GM04503 (cell line): ENCODE data around the gene DPYSL5.
A peak's percentile ranks its signal among the peaks of the same experiment; 100 is the strongest.
"Not testable (repeated sequence)": the region's sequence is repeated elsewhere in the genome, so short reads cannot be mapped to it uniquely, and the experiment has no call there.

Source experiments
- DNase-seq: peaks from one replicate; pipeline ENCODE4 v3.0.0-alpha.2; 2012; ENCODE audit warnings: low read depth

The DPYSL5 gene

DNA sequence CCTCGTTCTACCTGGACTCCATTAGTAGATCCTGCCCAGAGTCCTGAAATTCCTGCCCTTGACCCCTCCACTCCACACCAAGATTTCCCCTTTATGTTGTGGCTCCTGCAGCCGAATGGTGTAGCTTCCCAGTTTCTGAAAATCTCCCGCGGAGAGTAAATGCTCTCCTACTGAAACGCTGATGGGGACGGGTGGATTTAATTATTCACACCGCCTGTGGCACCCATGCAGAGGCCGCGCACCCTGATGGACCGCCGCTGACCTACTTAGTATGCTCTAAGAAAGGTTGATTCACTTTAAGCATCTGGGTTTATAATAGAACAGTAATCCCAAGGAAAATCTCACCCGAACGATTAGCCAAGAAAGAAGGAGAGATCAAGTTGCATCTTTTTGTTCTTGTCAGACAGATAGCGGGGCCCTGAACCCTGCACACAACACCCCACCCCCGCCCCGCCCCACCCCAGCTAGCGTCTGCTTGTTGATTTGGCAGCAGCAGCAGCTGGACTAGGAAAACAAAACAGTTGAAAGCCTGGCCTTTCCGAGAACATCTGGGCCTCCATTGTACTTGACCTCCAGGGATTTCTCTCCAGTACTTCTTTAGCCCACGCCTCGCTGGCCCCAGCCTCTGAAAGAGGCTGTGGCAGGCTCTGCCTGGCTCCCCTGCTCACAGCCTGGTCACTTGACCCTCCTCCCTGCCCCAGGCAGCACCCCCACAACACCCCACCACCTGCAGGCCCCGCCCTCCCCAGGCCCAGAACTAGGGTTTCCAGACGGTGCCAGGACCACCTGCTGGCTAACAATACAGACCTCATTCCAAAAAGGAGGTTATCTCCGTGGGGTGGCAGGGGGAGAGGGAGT lies 53.6 kb downstream of the DPYSL5 start:
- no peak for DNase-seq

GRCh38 chr2:26903676-26904075 lies 55.7 kb downstream of the DPYSL5 start:
- DNase-seq: no peak

- DNase-seq: no peak
These were observed 56.9 kb downstream of the DPYSL5 start for GRCh38 chr2:26904839-26905238.

DNA sequence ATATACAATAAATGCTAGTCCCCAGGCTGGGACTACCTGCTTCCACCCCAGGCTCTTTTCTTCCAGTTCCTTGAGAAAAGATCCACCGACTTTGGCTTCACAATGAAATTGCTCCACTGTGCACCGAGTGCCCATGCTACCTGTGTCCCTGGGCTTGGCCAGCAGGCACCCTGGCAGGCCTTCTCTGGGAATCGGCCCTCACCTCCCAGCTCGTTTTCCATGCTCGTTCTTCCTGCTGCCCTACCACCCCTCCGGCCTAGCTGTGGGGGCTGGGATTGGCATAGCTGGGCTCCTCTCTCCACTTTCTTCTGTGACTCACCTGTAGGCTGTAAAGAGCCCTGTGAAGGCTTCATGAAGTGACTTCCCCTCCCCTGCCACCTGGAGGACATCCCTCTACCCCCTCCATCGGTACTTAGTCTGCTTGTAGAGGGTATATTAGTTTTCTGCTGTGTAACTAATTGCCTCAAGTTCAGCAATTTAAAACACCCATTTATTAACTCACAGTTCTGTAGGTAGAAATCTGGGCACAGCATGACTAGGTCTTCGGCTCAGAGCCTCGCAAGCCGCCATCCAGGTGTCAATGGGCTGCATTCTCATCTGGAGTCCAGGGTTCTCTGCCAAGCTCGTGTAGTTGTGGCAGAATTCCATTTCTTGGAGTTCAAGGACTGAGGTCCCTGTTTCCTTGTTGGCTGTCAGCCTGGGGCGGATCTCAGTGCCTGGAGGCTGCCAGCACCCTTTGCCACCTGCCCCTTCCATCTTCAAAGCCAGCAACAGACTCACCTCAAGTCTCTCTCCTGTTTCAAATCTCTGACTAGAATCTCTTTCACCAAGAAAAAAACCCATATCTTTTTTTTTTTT lies 57.6 kb downstream of the DPYSL5 start:
- DNase-seq: no peak

- DNase-seq: no peak
These were observed 59.5 kb downstream of the DPYSL5 start for GRCh38 chr2:26907416-26907815.

DNA sequence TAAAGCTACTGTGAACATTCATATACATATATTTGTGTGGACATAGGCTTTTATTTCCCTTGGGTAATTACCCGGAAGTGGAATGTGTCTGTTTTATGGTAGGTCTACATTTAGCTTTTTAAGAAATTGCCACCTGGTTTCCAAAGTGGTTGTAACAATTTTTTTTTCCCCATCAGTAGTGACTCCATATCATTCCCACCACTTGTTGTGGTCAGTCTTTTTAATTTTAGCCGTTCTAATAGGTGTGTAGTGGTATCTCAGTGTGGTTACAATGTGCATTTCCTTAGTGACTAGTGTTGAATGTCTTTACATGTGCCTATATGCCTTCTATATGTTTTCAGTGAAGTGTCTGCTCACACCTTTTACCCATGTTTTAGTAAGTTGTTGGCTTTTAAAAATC lies 62.2 kb downstream of the DPYSL5 start:
- no peak for DNase-seq

DNA sequence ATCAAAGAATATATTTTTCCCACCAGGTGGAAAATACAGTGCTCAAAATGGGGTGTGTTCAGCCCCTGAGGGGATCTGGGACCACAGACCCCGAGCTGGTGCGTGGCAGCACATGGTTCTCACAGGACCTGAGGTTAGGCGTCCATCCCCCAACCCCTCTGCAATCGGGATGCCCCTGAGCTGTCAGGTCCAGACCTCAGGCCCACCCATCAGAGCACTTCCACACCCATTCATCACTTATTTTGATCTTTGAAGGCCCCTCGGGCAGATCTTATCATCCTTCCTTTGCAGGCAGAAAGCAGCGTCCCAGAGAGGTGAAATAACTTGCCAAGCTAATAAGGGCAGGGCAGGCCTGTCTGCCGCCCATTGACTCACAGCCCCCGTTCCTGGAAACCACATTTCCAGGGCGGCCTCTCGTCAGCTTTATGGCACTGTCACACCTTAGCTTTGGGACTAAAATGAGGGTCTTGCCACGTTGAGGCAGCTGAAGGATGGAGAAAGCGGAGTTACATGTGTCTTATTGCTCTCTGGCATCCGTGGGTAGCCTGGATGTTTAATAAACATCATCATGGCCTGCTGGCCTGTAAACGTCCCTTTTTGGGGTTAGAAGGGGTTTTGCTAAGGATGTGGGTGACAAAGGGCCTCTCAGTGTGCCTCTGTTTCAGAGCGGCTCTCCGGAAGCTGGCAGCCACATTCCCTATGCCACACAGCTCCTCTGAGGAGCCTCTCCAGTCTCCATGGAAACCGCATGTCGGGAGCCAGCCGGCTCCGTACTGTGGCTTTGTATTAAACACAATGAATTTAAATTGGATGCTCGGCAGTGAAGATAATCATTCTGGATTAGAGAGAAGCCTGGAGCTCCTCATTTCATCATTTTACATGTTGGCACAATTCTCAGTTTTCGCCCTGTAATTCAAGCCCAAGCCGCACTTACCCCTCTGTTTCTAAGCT lies 64.3 kb downstream of the DPYSL5 start:
- DNase-seq: no peak

DNA sequence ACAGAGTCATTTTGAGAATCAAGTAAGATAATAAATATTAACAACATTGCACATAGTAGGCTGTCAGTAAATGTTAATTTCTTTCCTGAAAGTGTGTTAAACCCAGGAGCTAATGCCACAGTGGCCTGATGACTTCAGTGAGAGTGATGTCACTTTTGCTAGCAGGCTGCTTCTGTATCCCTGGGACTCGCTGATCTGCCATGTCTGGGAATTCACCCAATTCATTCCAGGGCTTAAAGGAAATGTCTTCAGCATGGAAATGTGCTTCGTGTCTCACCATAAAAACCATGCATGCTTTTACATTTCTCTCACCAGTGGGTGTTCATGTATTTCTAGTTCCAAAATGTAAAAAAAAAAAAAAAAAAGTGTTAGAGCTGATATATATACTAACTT lies 65.7 kb downstream of the DPYSL5 start:
- DNase-seq: peak; percentile 44

DNA sequence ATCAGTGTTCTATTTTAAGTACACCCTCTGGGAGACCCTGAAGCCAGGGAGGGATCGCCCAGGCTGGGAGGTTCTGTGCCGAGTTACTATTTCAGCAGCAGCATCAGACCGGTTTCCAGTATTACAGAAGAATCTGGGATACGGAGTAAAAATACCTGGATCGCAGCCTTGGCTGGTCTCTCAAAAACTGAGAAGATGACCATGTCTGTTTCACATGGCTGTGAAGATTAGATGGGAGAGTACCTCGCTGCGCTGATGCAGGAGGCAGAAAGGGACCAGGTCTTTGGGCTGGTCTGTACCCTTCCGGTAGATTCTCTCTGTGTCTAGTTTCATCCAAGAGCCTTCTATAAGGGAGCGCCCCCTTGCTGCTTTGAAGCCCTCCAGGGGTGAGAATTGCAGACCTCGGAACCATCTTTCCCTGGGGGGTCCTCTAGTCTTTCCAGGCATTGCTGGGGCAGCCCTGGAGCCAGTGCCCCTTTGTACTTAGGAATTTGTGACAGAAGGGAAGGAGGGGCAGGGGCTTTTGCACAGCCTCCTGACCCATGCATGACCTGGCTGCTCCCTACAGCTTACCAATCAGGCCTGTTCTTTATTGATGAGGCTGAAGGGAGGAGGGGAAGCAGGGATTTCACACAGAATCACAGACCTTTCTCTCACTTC lies 66.2 kb downstream of the DPYSL5 start:
- no peak for DNase-seq

DNA sequence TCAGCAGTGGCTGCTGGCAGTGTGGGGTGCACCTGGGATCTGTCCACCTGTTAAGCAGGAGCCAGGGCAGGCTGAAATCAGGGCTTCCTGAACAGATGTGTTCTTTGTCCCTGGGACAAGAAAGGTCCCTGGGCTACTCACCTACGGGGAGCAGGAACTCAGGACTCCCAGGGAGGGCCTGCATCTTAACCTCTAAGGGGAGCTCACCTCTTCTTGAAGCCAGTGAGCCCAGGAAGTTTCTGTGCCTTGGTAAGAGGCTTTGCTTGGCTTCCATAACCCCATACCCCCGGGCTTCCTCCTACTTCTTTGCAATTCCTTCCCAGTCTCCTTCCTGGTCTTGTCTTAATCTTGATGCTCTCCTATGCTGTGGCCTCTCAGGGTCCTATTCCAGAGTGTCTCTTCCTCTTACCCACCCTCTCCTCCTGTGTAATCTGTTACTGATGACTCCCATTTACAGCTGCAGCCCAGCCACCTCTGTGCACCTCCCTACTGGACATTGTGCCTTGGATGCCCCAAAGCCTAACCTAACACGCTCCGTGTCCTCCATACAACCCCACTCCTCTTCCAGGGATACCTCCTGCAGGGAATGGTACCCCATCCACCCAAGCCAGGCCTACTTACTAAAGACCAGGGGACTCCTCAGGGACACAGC lies 66.9 kb downstream of the DPYSL5 start:
- DNase-seq: no peak

GRCh38 chr2:26915316-26915715 lies 67.4 kb downstream of the DPYSL5 start:
- no peak for DNase-seq

DNA sequence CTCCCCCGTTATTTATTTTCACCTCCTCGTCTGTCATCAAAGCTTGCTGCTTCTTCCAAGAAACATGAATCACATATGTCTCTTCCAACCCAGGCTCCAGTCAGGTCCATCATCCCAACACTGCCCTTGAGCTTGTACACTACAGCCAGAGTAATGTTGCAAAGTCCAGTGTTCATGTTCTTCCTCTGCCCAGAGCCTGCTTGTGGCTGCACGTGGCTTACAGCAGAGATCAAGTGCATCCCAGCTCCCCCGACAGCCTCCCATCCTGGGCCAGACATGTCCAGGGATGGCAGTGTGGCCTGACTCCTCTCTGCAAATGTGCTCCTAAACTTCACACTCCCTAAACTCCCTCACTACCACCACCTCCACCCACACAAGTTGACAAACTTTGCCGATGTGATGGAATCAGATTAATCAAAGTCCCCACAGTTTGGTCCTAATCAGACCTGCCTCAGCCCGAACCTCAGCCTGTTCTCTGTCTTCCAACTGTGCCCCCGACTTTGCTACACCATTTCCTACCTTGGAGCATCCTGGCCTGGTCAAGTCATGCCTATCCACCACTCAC lies 68.3 kb downstream of the DPYSL5 start:
- DNase-seq: no peak

GRCh38 chr2:26917135-26917836 lies 69.4 kb downstream of the DPYSL5 start:
- DNase-seq: no peak

DNA sequence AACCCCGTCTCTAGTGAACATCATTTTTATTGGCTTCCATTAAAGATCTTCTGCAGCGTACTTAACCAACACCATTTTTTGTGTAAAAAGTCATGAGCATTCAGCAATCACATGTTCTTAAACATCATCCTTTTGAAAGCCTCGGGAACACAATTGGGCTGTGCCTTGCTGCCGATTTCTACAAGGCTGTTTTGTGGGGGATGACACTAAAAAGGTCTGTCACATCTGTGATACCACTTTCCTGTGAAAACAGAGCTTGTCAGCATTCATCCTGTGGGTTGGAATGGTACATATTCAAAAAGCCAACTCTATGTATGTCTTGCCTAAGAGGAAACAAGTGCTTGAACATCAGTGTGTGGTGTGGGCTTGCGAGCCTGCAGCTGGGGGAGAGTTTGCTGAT lies 73.4 kb downstream of the DPYSL5 start:
- no peak for DNase-seq

DNA sequence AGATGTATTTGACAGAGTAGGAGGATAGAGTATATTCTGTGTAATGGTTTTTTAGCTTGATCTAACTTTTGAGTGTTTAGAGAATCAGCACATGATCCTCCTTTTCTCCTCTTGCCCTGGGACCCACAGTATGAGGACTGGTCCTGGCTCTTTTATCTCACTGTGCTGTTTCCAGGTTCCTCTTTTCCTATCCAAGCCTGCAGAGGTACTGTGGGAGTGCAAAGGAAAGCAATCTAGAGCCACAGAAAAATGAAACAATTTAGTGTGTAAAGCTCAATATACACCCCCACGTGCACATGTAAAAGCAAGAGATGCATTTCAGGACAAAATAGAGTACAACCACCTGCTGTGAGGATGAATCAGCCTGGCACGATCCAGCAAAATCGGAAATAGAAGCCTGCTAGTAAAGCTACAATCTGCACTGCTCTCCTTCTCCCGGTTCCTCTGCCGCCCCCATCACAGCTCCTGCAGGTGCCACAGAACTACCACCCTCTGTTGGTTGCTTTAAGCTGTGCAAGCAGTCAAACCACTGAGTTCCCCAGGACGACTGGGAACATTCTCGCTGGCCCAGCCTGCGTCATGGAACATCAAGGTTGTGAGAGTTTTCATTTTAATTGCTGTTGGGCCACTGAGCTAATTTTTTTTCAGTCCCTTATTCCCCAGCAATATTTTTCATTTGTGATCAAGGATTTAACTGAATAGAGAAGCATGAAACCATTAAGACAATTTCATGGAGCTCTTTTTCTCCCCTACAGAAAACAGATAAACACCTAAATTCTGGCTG lies 74.7 kb downstream of the DPYSL5 start:
- DNase-seq: no peak

DNA sequence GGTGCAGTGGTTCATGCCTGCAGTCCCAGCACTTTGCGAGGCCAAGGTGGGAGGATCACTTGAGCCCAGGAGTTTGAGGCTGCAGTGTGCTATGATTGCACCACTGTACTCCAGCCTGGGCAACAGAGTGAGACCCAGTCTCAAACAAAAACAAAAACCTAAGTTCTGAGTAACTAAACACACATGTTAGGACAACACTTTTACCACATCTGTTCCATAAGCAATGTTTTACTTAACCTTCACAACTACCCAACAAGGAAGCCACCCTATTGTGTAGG lies 75.2 kb downstream of the DPYSL5 start:
- DNase-seq: not testable (repeated sequence)

DNA sequence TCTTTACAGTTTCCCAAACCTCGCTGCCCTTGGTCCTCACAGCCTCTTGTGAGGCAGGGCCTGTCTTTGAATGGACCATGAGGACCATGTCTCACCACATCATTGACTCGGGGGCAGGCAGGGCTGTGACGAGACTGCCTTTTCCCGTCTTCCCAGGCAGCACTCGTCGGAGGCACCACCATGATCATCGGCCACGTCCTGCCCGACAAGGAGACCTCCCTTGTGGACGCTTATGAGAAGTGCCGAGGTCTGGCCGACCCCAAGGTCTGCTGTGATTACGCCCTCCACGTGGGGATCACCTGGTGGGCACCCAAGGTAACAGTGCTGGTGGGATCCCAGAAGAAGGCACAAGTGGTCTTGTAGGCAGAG lies 76.8 kb downstream of the DPYSL5 start:
- no peak for DNase-seq

DNA sequence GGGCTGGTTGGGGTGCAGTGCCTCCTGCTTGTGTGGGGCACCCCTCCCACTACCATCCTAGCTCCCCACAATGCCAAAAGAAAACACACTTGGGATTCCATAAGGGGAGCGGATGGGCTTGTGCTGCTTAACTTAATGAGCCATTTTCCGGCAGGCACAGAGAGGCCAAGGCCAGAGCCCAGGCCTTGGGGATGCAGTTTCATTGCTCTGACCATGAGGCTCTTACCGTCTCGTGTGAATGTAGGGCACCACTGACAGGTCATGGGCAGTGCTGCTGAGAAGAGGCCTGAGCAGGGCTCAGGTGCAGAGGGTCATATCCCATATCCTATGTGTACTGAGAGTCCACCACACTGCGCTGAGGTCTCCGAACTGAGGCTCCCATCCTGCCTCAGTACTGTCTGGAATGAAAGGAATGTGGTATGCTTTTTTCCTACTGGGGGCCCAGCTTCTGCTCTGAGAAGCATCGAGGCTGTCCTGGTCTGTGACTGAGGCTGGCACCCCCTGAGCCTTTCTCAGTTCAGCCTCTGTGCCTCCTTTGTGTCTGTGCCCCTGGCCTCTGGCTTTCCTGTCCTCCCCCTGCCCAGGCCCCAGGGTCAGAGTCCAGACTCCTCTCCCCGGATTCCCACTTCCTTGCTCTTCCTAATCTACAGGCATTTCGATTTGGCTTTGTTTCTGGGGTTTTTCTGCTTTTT lies 77.3 kb downstream of the DPYSL5 start:
- DNase-seq: no peak

DNA sequence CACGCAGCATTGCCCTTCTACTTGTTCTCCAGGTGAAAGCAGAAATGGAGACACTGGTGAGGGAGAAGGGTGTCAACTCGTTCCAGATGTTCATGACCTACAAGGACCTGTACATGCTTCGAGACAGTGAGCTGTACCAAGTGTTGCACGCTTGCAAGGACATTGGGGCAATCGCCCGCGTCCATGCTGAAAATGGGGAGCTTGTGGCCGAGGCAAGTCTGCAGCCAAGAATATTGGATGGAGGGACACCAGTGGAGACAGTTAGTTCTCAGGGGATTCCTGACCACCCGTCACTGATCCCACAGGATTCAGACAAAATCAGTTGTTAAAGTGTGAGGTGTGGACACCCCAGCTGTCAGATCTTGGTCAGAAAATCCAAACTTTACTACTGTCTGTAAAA lies 79.3 kb downstream of the DPYSL5 start:
- no peak for DNase-seq
